ENCODE results near the gene NFIA.

DNA sequence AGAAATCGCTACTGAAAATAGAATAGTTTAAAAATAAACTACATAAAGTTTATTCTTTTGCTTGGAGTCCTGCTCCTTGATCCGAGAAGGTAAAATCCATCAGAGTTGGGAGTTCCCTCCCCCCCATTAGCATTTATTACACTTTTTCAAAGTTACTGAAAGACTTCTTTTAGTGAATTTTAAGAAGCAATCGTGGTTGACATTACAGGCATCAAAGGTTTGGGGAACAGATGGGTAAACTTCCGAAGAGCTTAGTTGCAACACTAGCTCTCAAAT, 31.0 kb upstream of the NFIA start:
- TF ChIP-seq, protein P1, sequence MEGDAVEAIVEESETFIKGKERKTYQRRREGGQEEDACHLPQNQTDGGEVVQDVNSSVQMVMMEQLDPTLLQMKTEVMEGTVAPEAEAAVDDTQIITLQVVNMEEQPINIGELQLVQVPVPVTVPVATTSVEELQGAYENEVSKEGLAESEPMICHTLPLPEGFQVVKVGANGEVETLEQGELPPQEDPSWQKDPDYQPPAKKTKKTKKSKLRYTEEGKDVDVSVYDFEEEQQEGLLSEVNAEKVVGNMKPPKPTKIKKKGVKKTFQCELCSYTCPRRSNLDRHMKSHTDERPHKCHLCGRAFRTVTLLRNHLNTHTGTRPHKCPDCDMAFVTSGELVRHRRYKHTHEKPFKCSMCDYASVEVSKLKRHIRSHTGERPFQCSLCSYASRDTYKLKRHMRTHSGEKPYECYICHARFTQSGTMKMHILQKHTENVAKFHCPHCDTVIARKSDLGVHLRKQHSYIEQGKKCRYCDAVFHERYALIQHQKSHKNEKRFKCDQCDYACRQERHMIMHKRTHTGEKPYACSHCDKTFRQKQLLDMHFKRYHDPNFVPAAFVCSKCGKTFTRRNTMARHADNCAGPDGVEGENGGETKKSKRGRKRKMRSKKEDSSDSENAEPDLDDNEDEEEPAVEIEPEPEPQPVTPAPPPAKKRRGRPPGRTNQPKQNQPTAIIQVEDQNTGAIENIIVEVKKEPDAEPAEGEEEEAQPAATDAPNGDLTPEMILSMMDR (IDR thresholded peaks at IDR 0.05), result no peak
- no peak for TF ChIP-seq EZH2 (IDR thresholded peaks at IDR 0.05; ENCODE audit: borderline replicate concordance, insufficient read depth, low read depth, low read length, poor library complexity, severe bottlenecking)

Data from B cell (primary cell).